Measurements from ENCODE around the gene NANS. TPM values are rescaled to one million over a fixed set of nuclear protein-coding genes. Genes with fewer than 3 reads are reported as not detected.

The NANS gene
- total RNA-seq, 1 donor from 2014 or later = 13.0 TPM

DNA sequence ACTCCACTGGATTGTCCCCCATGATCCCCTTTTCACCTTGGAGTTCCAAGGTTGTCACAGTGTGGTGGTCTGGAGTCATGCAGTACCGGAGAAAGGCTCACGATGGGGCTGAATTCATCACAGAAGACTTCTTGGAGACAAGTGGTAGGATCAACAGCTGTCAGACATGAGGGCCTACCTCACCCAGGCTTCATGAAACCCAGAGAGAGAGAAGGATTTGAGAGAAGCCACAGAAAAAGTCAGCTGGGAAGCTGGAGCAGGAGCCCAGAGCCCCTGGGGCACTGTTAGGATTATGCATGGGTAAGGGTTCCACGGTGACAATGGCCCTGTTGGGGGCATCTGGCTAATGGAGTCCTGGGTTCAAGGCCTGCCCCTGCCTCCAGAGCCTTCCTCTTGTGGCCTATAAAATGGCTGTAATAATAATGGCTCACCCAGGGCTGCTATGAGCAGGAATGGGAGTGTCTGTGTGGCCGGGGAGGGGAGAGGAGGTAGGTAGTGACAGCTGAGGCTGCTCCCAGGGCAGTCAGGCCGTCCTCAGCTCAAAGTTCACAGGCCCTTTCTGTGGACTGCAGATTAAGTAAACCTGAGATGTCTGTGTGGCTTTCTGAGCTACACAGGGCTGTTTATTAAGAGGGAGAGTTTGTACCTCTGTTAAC is 61.6 kb downstream of the NANS start:
- no peak for TF ChIP-seq EZH2 (IDR thresholded peaks at IDR 0.05)
- TF ChIP-seq, protein P1, sequence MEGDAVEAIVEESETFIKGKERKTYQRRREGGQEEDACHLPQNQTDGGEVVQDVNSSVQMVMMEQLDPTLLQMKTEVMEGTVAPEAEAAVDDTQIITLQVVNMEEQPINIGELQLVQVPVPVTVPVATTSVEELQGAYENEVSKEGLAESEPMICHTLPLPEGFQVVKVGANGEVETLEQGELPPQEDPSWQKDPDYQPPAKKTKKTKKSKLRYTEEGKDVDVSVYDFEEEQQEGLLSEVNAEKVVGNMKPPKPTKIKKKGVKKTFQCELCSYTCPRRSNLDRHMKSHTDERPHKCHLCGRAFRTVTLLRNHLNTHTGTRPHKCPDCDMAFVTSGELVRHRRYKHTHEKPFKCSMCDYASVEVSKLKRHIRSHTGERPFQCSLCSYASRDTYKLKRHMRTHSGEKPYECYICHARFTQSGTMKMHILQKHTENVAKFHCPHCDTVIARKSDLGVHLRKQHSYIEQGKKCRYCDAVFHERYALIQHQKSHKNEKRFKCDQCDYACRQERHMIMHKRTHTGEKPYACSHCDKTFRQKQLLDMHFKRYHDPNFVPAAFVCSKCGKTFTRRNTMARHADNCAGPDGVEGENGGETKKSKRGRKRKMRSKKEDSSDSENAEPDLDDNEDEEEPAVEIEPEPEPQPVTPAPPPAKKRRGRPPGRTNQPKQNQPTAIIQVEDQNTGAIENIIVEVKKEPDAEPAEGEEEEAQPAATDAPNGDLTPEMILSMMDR (IDR thresholded peaks at IDR 0.05) = peak; percentile 7
- Histone ChIP-seq H3K9me3 (ENCODE audit: low read depth) (no peaks in the 10 kb centered on the region), H3K4me1 (no peaks in the 10 kb centered on the region), H3K27ac (no peak overlapping the region), H3K79me2 (ENCODE audit: low read depth) (no peaks in the 10 kb centered on the region), H3K36me3 (no peaks in the 10 kb centered on the region), H4K20me1 (ENCODE audit: low read depth) (no peaks in the 10 kb centered on the region), H3K4me2 (peak overlapping the region; percentile 75), H3K27me3 (peaks cover 33% of the 10 kb centered on the region), H2AFZ (replicated peaks) (peak overlapping the region; percentile 85), H3K9ac (no peak overlapping the region), H3F3A (ENCODE audit: low read depth) (peaks cover 21% of the 10 kb centered on the region), H3K4me3 (peak overlapping the region; percentile 48)
- Mint-ChIP-seq H3K4me1 (peaks cover 6% of the 10 kb centered on the region), H3K27ac (no peak overlapping the region), H3K4me3 (peak overlapping the region; percentile 77), H3K9me3 (no peaks in the 10 kb centered on the region), H3K27me3 (ENCODE audit: insufficient read depth, low read depth) (peaks cover 26% of the 10 kb centered on the region), H3K36me3 (no peaks in the 10 kb centered on the region)
- DNase-seq (ENCODE audit: low spot score) = peak; percentile 36

DNA sequence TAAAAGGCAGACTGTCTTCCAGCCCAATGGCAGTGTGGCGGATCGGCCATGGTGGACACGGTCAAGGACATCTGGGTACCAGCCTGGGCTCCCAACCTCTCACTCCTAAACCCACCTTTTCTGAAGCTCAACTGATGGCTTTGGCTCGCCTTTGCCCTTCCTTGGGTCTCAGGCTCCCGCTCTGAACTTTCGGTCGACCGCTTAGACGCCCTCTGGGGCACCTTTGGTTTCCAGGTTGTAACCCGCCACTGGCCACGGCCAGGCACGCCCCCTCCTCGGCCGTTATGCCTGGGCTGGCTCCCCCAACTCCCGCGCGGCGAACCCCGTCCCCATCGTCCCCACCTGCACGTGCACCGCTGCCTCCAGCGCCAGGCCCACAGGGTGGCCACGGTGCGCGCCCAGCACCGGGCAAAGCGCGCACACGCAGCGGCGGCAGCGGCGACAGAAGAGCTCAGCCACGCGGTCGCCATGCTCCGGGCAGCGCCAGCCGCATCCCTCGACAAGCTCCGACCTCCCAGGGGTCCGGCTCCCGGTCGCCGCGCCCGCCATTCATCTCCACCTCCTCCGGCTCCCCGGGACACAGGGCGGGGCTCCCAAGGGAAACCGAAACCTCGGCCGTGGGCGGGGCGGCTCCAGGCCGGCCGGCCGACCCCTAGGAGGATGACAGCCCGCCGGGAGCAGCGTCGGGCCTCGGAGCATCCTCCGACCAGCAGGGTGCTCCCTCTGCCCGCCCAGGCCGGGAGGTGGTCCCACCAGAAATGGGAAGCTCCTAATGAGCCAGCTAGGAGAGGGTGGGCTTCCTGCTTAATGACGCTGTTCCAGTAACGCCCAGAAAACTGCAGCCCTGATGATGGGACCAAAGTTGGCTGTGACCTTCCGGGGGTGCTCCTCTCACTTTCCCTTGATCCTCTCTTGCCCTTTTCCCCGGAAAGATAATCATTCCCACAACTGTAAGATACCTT is 62.4 kb downstream of the NANS start, which contains the start of gene TRIM14:
Gene TRIM14 (minus strand): TSS at position 583 of the 962 bp plus-strand sequence. CDS start 34 bp downstream, at position 549.
- Mint-ChIP-seq H3K9me3 (no peaks in the 10 kb centered on the region), H3K27me3 (ENCODE audit: insufficient read depth, low read depth) (peaks cover 26% of the 10 kb centered on the region), H3K4me3 (peak within 1 kb of the TSS; percentile 77), H3K27ac (no peak within 1 kb of the TSS), H3K4me1 (peaks cover 6% of the 10 kb centered on the region), H3K36me3 (no peaks in the 10 kb centered on the region)
- Histone ChIP-seq H3K79me2 (ENCODE audit: low read depth) (no peaks in the 10 kb centered on the region), H3K9ac (no peak within 1 kb of the TSS), H3K9me3 (ENCODE audit: low read depth) (no peaks in the 10 kb centered on the region), H3K4me2 (peak within 1 kb of the TSS; percentile 75), H3K36me3 (no peaks in the 10 kb centered on the region), H3K27ac (no peak within 1 kb of the TSS), H3K4me3 (peak within 1 kb of the TSS; percentile 48), H3F3A (ENCODE audit: low read depth) (peaks cover 21% of the 10 kb centered on the region), H3K27me3 (peaks cover 33% of the 10 kb centered on the region), H3K4me1 (no peaks in the 10 kb centered on the region), H2AFZ (replicated peaks) (peak within 1 kb of the TSS; percentile 85), H4K20me1 (ENCODE audit: low read depth) (no peaks in the 10 kb centered on the region)
- DNase-seq (ENCODE audit: low spot score) = peak; percentile 80
- TF ChIP-seq EZH2 (IDR thresholded peaks at IDR 0.05) = peak; percentile 69
- TF ChIP-seq, protein P1 (IDR thresholded peaks at IDR 0.05) = peak; percentile 22
- TF ChIP-seq EZH2phosphoT487 (IDR thresholded peaks at IDR 0.05) = no peak

DNA sequence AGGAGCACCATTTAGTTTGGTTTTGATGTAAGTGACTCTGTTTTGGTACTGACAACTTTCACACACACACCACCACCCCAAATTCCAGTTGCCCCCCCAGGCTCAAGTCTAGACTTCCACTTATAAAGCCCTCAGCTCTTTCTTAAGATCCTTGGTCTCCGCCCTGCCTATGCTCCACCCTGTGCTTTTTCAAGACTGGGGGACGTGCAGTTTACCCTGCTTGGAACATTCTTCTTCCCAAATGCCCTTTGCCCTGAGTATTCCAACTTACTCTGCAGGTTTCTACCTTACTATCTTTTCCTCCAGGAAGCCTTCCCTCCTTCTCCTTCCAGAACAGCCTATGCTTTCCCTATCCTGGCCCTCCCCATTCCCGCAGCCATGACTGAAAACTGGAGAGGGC is 63.9 kb downstream of the NANS start:
- Histone ChIP-seq H3K79me2 (ENCODE audit: low read depth) (no peaks in the 10 kb centered on the region), H3K9ac (no peak overlapping the region), H3K27me3 (peaks cover 33% of the 10 kb centered on the region), H3K36me3 (no peaks in the 10 kb centered on the region), H3K4me1 (no peaks in the 10 kb centered on the region), H3K27ac (no peak overlapping the region), H3K9me3 (ENCODE audit: low read depth) (no peaks in the 10 kb centered on the region), H3F3A (ENCODE audit: low read depth) (peaks cover 21% of the 10 kb centered on the region), H2AFZ (replicated peaks) (no peak overlapping the region), H3K4me3 (no peak overlapping the region), H3K4me2 (no peak overlapping the region), H4K20me1 (ENCODE audit: low read depth) (no peaks in the 10 kb centered on the region)
- Mint-ChIP-seq H3K36me3 (no peaks in the 10 kb centered on the region), H3K9me3 (no peaks in the 10 kb centered on the region), H3K27me3 (ENCODE audit: insufficient read depth, low read depth) (peaks cover 28% of the 10 kb centered on the region), H3K4me3 (no peak overlapping the region), H3K27ac (no peak overlapping the region), H3K4me1 (peaks cover 6% of the 10 kb centered on the region)
- TF ChIP-seq, protein P1 (IDR thresholded peaks at IDR 0.05) = no peak
- TF ChIP-seq EZH2 (IDR thresholded peaks at IDR 0.05) = no peak
- no peak for TF ChIP-seq EZH2phosphoT487 (IDR thresholded peaks at IDR 0.05)
- no peak for DNase-seq (ENCODE audit: low spot score)

Data from neural progenitor cell (in vitro differentiated cells).